ENCODE data around the gene SUFU.
A peak's percentile ranks its signal among the peaks of the same experiment; 100 is the strongest.

SUFU gene

DNA sequence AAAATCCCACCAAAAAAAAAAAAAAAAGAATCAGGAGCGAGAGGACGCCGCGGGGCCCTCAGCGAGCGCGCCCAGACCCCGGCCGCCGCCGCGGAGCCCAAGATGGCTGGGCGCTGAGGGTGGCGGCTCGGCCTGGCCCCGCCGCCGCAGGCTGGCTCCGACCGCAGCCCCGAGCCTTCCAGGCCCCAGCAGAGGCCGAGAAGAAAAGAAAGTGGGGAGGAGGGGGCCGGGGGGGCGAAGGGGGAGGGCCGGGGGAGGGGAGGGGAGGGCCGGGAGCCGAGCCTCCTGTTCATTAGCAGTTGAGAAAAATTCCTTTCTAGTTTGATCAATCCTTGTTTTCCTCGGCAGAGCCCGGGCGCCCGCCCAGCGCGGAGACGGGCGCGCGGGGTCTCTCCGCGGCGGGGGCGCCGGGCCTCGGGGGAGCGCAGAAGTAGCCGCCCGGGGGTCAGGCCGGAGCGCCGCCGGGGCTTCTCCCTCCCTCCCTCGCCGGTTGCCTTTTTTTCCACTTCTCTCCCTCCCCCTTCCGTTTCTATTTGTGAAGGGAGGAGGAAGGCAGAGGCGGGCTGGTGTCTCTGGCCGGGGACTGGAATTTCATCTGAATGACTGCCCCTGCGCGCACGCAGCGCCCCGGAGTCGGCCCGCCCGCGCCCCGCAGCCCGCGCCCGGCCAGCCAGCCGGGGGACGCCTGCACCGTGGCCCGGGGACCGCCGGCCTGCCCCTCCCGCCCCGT is 139.7 kb downstream of the SUFU start:
- DNase-seq, result peak; percentile 33

DNA sequence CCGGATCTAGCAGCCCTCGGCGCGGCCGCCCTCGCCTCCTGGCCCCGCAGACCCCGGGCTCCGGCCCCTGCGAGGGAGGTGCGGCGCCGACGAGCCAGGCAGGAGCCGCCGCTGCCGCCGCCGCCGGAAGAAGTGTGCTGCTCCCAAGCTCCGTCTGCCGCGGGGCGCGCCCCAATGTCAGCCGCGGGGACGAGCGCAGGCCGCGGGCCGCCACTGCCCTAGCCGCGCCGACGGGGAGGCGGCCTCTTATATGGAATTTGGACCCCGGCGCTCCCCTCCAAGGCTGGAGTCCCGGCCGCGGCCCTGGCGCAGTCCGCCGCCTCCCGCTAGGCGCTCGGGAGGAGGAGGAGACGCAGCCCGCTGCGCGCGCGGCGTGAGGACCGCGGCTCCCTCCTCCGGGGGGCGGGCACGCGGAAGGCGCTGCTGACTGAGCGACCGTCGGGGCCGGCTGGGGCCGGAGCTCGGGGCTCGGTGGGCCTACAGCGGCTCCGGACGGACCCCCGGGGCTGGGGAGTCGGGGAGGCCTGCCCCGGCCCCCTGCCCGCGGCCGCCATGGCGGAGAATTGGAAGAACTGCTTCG is 140.4 kb downstream of the SUFU start, which contains the start of gene TRIM8:
Gene TRIM8 (plus strand): TSS at position 414 of the 580 bp plus-strand sequence. CDS start 139 bp downstream, at position 553.
- DNase-seq, result no peak

DNA sequence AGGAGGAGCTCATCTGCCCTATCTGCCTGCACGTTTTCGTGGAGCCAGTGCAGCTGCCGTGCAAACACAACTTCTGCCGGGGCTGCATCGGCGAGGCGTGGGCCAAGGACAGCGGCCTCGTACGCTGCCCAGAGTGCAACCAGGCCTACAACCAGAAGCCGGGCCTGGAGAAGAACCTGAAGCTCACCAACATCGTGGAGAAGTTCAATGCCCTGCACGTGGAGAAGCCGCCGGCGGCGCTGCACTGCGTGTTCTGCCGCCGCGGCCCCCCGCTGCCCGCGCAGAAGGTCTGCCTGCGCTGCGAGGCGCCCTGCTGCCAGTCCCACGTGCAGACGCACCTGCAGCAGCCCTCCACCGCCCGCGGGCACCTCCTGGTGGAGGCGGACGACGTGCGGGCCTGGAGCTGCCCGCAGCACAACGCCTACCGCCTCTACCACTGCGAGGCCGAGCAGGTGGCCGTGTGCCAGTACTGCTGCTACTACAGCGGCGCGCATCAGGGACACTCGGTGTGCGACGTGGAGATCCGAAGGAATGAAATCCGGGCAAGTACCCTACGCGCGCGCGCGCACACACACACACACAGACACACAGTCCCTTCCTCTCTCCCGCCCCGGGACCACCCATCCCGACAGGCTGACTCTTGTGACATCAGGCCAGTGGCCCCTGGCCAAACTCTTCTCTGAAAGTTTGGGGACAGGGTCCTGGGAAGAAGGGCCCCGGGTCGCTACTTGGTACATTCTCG is 141.0 kb downstream of the SUFU start:
- DNase-seq, result peak; percentile 76

DNA sequence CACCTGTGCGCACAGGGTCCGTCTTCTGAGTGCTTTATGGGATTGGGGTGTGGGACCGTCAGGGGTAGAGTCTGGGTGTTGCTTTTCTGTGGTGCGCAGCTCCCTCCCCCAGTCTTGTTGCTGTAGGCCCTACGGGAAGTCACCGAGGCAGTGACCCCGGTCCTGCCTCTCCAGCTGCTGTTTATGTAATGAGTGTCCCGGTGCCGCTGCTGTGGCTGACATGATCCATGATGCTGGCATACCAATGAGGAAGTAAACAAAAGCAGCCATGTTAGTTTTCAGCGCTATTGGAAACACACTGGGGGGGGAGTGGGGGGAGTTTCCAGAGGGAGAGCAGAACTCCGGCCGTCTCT is 141.6 kb downstream of the SUFU start:
- DNase-seq, result no peak

DNA sequence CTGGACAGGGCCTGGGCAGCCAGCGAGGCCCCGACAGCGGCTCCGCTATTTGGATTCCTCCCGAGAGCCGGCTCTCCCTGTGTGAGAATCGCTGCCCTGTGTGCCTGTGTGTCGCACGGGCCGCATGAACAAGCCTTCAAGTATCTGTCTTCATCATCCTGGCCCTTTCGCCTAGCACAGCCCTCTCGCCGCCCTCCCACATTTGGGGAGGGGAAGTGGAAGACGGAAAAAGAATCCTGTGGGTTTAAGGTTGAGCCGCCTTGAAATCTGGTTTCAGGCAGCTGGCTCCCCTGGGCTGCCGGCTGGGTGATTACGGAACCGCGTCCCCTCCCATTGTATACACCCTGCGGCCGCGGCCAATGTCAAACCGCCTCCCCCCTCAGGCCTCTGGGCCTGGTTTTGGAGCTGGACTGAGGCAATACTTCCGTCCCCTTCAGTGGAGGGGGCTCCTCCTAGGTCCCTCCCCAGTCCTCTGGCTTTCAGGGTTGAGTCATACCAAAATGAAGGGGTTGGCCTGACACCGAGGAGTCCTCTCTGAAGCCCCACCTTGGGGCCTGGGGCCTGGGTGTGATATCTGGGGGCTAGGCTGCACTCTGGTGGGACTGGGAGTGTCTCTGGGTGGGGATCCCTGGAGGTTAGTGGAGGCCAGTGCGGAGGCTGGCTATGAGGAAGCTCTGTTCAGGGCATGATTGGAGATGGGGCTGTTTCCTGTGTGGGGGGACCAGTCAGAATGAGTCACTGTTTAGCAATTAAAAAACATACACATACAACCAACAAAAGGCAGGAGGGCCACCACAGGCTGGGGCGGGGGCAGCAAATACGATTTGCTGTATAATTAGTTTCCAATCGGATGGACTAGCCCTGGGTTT is 142.2 kb downstream of the SUFU start:
- DNase-seq, result no peak

DNA sequence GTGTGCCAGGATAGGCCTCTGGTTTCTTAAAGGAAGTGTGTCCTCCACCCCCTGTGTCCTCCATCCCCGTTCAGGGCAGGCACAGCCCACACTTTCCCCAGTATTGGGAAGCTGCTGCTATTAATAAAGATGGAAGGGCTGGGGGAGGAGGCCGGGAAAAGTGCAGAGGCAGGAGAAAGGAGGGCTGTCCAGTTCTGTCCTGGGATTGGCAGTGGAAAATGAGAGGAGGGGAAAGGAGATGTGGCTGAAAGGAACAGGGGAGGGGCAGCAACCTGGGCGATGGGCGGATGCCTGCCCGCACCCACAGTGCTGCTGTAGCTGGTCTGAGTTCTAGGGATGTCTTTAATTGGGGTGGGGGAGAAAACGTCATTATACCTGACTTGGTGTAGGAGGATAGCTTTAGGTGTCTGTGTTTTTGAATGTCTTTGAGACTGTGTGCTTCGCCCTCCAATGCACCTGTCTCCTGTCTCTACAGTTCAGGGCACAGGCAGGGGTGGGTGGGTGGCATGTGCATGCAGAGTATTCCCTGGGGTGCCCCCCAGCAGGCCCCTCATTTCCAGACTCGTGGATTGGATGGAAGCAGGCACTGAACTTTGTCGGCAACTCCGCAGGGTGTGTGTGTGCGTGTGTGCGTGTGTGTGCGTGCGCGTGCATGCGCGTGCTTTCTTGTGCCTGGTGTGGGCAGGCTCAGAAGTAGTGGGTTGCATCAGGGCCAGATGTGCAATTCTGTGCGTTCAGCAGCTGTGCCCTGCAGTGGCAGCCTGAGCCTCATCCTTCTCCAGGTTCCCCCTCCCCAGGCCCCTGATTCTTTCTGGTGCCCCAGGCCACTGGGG is 143.1 kb downstream of the SUFU start:
- no peak for DNase-seq

DNA sequence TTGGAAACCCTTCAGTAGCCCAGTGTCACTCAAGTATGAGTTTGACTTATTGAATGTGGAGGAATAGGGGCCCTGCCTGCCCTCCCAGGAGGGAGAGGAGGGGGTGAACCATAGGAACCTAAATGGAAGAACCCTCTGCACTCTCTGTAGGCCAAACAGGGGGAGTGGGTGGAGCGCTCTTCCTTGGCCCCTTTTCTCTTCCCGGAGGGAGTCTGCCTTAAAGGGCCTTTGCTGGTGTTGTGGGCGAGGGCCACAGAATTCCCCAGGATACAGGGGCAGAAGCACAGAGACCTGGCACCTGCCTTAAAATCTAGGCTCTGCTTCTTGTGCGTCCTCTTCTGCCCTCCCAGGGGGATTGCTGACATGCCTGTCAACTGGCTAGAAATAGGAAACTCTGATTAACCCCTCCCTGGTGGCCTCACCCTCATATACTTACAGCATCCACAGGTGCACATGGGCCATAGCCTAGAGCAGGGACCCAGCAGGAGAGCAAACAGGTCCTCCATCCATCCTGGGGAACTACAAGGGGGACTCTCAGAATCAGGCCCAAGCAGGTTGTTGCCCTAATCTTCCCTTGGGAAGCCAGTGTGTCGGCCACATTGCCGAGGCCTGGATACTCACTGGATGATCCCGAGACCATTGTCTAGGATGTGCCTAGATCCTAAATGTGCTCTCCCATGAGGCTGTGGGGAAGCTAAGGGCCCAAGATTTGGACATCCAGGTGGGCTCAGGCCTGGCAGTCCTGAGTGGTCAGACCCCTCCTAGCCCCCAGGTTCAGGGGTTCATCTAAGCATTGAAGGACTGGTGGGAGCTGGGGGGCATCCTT is 143.9 kb downstream of the SUFU start:
- DNase-seq, result no peak

DNA sequence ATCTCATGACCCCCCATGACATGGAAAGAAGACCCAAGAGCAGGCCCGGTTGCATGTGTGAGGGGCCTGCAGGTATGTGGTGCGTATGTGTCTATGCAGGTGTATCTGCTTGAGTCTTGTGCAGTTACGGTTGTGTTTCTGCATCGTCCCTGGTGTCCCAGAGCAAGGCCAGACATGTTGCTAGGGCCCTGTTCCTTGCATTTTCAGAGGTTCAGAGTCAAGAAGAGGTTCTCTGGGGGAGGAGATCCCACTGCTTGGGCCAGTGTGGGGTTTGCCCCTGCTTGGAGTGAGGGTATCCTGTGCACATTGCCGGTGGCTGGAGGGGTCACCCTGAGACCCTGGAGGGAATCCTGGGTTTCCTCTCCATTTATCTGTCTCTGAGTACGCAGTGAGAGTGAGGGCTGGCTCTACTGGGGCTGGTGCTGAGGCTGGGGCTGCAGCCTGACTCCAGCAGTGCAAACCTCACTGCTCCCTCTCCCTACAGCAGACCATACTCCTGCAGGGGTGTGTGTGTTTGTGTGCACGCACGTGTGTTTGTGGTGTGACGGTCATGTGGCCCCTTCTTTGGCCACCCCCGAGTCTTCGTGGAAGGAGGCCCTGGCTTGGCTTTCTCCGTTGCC is 144.6 kb downstream of the SUFU start:
- no peak for DNase-seq

DNA sequence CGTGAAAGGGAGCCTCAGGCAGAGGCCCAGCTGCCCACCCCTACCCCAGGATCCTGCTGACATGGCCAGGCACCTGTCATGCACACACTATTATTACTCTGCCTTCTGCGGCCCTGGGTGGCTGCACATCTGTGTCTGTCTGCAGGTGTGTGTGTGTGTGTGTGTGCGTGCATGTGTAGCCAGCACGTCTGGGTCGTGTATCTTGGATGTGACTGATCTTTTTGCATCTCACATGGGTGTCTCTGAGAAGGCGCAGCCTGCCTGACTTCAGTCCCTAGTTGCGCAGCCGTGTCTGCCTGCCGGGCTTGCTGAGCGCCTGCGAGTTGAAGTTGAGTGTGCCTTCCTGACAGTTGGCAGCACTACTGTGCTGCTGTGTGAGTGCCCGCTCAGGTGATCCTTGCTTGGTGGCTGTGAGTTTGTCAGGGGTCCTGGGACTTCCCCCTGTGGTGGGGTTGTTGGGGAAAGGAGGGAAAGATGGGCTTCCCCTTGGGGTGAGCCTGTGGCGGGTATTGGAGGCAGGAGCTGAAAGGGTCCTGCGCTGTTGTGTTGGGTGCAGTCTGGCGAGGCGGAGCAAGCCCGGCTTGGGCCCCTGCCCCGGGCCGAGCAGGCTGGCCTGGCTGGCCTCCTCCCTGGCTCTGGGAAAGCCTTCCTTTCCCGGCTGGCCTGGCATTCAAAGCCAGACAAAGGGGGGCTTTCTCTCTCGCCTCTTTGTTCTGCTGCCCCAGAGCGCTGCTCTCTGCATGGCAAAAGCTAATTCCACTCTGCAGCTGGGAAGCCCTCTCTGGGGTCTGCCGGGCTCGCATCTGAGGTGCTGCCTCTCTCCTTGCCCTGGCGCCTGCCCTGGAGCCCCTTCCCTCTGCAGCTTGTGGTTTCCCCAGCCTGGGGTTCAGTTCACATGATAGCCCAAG is 145.4 kb downstream of the SUFU start:
- DNase-seq, result no peak

DNA sequence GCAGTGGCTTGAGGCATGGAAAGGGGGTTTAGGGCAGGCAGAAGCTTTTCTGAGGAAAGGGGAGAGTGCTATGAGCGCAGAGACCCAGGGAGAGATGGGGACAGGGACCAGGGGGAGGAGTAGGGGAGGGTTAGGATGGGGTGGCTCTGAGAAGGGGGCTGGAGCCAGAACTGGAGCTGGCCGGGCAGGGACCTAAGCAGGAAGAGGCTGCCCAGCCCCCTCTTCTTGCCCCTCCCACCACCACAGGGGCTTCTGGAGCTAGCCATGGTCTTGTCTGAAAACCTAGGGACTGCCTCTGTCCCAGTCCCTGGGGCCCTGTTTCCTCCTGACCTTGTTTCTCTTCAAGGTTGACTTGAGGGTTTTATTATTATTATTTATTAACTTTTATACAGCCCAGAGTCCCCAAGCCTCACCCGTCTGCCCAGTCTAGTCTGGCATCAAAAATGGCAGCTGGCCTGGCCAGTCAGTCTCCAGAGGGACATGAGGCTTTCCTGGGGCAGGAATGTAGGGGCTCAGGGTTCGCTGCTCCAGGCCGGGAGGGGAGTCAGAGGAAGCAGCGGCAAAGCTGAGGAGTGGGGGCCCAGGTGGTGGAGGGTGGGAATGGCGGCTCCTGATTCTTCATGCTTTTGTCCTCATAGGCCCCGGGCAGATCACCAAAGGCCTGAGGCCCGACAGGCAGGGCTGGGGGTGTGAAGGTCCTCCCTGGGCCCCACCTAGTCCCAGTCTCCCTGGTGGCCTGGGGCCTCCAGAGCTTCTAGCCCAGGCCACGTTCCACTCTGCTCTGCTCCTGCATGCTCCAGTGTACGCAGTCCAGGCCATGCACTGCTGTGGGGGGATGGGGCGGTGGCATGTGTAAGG is 146.3 kb downstream of the SUFU start:
- no peak for DNase-seq

DNA sequence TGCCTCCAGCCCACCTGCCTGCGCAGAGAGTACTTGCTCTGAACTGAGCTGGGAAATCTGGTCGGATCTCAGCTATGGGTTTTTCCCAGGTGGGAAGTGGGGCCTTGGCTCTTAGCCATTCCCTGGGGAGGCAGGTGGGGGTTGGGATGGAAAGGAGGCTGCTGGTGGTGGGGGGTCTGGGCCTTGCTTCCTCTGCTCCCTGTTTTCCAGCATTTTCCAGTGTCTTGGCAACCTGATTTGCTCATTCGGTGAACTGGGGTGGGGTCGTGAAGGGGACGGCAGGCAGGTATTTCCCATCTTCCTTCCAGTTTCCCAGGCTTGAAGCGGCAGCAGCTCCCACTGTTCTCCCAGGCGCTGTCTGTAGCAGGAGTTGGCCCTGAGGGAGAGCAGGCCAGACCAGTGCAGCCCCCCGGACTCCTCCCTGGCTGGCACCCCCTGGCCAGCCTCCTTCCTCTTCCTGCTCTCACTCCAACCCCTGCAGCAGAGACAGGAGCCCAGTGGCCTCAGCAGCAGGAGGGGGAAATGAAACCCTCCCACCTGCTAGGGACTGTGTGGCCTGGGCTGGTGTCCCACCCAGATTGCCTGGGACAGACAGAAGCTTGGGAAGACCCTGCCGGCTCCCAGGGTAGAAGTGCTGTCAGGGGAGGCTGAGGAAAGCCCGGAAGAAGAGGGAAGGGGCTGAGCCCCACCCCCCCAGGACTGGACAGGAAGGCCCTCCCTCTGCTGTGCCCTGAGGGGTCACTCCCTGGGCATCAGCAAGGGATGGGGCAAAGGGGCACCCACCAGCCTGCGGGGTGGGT is 147.1 kb downstream of the SUFU start:
- DNase-seq, result no peak

DNA sequence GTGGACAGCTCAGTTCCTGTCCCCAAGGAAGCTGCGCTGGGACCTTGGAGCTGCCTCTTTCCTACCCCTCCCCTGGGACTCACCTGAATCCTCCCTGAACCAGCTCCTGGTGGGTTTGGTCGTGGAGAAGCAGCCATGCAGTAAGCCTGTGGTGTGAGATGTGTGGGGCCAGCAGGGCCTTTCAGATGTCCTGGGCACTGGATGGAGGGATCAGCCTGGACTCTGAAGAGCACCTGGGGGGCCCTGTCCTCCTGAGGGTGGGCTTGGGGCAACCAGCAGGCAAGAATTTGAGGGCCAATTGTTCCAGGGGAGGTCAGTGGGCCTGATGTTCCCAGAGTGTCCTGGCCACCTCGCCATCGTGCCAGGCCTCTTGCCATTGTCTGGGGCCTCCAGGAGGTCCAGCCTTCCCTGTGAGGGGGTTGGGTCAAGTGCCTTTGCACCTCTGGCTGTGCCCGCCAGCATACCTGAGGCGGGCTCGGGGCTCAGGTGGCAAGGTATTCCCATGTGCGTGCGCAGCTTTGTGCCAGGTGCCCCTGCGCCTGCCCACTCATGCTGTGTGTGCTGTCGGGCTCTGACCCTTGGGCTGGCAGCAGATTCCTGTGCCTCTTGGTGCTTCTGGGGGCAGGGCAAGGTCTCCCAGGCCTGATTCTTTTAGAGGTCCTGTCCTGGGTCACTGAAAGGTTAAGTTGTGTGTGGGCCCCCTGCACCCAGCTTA is 147.8 kb downstream of the SUFU start:
- no peak for DNase-seq

DNA sequence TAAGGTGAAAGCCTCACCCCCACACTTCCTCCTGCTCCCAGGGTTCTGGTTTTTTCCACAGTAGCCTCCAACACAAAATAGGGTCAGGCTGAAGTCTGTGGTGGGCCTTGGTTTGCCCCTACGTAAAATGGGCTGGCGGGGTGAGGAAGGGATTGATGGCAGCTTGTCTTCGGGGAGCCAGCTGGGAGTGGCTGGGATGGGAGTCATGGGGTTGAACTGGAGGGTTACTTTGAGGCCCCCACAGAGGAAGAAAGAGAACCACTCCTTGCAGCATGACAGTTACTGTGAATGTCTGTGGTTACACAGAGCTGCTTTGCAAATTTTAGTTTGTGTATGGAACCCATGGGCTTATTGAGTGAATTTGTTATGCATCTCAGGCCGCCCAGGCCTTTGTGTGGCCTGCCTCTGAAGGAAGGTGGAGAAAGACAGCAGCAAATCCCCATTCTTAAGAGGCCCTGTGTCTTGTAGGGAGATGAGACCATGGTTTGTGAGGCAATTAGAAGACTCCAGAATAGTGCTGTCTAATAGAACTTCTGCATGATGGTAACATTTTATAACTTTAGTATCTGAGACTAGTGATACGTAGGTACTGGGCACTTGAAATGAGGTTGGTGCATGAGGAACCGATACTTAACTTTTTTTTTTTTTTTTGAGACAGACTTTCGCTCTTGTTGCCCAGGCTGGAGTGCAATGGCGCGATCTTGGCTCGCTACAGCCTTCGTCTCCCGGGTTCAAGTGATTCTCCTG is 148.6 kb downstream of the SUFU start:
- DNase-seq, result no peak

DNA sequence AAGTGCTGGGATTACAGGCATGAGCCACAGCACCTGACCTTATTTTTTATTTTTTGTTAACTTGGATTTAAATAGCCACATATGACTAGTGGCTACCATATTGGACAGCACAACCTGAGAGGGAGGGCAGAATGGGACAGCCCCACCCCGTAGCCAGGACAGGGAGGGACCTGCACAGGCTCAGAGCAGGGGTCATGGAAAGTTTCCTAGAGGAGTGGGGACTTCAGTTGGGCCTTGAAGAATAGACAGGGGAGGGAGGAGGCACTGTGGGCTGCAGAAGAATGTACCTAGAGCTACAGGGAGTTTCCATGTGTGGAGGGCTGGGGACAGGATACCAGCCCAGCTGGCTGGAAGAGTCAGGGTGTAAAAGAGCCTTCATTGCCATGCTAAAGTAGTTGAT is 149.3 kb downstream of the SUFU start:
- DNase-seq, result no peak

DNA sequence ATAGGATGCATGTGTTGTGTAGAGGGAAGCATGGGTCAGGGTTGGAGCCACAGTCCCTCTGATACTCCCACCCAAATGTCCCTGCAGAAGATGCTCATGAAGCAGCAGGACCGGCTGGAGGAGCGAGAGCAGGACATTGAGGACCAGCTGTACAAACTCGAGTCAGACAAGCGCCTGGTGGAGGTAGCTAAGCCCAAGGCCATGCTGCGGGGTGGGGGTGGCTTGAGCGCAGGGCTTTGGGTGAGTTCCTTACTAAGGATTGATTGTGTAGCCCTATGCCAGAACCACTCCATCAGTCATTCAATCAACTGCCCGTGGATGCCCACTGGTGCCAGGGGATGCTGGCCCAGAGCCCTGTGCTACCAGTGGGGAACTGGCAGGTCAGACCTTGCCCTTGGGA is 150.8 kb downstream of the SUFU start:
- no peak for DNase-seq

DNA sequence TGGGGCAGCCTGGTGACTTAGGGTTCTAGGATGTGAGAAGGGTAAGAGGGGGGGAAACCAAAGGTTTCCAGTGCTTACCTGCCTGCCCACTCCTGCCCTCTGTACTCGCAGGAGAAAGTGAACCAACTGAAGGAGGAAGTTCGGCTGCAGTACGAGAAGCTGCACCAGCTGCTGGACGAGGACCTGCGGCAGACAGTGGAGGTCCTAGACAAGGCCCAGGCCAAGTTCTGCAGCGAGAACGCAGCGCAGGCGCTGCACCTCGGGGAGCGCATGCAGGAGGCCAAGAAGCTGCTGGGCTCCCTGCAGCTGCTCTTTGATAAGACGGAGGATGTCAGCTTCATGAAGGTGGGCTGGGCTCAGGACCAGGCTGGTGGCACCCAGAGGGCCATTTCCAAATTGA is 151.2 kb downstream of the SUFU start:
- no peak for DNase-seq

All from NCI-H1092 (cell line).